ENCODE results near the gene SYN1.
A peak's percentile ranks its signal among the peaks of the same experiment; 100 is the strongest.

SYN1 gene

GRCh38 chrX:47571215-47571614 lies 48.4 kb downstream of the SYN1 start:
- no peak for DNase-seq

GRCh38 chrX:47570794-47571193 lies 48.9 kb downstream of the SYN1 start:
- no peak for DNase-seq

DNA sequence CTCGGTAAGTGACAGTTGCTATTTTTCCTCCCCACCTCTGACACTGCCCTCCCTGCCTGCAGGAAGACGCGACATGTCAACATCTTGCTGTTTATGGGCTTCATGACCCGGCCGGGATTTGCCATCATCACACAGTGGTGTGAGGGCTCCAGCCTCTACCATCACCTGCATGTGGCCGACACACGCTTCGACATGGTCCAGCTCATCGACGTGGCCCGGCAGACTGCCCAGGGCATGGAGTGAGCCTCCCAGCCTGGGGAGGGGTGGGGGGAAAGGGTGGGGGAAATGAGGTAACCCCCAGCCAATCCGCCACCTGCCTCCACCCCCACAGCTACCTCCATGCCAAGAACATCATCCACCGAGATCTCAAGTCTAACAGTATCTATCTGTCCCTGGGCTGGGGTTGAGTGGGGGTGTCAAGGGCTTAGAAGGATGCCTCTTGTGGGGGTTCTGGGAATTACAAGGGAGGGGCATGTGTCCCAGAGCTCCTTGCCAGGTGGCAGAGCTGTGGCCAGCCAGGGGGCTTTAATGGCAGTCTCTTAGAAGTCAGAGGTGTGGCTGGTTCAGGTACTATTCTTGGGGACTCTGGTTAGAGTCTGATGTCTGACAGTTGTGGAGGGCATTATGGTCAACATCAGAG lies 50.9 kb downstream of the SYN1 start:
- no peak for DNase-seq

DNA sequence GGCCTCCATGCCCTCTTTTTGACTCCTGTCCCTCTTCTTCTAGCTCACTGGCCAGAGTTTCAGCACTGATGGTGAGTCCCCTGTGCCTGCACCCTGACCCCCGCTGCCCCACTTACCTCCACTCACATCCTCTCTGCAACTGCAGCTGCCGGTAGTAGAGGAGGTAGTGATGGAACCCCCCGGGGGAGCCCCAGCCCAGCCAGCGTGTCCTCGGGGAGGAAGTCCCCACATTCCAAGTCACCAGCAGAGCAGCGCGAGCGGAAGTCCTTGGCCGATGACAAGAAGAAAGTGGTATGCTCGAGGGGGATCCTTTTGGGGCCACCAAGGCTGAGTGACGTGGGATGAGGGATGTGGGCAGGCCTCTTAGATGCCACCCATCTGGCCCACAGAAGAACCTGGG lies 52.8 kb downstream of the SYN1 start:
- DNase-seq, result no peak

DNA sequence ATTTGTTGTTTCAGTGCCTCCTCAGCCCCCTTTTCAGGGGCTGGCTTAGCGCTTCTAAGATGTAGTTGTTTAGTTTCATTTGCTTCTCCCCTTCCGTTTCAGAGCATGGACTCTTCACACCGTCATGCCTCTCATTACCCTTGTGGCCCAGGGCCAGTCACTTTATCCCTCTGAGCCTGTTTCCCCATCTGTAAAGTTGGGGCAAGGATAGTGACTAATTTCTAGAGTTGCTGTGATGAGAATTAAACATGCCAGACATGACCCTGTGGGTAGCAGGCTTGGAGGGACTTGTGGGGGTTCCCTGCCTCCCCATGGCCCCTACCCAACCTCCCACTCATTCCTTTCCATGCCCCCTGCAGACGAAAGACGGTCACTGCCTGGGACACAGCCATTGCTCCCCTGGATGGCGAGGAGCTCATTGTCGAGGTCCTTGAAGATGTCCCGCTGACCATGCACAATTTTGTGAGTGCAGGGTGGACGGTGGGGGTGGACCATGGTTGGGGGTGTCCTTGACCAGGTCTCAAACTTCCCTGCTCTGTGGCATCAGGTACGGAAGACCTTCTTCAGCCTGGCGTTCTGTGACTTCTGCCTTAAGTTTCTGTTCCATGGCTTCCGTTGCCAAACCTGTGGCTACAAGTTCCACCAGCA lies 55.1 kb downstream of the SYN1 start:
- no peak for DNase-seq

DNA sequence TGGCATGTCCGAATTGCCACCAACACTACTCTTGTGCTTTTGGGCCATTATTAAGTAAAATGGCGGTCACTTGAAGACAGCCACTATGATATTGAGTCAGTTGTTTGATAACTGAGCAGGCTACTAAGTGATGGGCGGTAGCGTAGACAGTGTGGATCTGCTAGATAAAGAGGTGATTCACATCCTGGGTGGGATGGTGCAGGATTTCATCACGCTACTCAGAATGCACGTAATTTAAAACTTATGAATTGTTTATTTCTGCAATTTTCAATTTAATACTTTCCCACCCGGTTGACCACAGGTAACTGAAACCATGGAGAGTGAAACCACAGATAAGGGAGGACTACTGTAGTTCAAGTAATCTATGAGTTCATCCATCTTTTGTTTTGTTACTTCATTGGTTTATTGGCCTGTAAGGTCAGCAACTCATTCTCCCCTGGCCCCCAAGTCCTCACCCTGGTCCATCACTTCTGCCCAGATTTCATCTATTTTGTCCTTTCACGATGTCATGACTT lies 55.8 kb downstream of the SYN1 start:
- DNase-seq, result no peak

GRCh38 chrX:47562615-47563243 lies 56.9 kb downstream of the SYN1 start:
- DNase-seq, result no peak

DNA sequence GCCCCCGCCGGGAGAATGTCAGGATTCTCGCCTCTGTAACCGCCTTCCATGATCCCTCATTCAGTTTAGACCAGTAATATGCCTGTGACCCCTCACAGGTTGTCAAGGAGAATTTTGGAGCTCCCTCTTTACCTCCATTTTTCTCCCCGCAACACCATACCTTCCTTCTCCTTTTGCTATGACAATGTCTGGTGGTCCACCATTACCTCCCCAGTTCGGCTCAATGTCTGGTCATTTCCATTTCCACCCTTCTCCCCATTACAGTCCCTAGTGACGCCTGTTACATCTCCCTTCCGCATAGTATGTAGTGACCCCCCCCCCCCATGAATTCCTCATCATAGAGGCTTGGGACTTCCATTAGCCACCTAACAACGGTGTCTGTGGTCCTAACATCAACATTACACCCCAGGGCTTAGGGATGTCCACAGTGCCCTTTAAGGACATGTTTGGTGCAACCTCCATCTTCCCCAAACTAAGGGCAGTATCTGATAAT lies 58.0 kb downstream of the SYN1 start:
- no peak for DNase-seq

DNA sequence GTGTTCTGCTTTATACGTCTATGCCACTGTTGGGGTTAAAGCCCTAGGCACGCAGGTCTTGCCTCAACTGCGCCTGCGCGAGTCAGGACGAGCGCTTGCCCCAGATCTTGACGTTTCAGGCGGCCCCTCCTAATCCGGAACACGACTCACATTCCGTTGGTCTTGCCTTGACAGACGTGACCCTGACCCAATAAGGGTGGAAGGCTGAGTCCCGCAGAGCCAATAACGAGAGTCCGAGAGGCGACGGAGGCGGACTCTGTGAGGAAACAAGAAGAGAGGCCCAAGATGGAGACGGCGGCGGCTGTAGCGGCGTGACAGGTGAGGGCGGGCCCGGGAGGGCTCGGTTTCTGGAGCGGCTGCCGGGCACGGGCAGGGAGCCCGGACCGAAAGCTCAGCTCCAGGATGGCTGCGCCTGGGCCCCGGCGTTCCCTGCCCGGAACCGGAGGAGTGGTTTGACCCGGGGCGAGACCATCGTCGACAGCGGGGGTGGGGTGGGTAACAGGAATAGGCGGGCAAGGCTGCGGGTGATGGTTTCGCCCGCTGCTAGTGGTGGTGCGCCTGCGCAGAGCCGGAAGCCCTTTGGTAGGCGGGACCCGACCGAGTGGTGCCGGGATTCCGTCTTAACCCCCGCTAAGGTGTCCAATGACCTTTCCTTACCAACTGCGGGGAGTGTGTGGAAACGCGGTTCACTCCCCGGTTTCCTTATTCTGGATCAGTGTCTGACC lies 58.6 kb downstream of the SYN1 start, which contains the start of gene ARAF:
Gene ARAF (plus strand): TSS at position 272 of the 725 bp plus-strand sequence. CDS start 1,763 bp downstream, outside the sequence.
- peak; percentile 88 to 93 for DNase-seq

DNA sequence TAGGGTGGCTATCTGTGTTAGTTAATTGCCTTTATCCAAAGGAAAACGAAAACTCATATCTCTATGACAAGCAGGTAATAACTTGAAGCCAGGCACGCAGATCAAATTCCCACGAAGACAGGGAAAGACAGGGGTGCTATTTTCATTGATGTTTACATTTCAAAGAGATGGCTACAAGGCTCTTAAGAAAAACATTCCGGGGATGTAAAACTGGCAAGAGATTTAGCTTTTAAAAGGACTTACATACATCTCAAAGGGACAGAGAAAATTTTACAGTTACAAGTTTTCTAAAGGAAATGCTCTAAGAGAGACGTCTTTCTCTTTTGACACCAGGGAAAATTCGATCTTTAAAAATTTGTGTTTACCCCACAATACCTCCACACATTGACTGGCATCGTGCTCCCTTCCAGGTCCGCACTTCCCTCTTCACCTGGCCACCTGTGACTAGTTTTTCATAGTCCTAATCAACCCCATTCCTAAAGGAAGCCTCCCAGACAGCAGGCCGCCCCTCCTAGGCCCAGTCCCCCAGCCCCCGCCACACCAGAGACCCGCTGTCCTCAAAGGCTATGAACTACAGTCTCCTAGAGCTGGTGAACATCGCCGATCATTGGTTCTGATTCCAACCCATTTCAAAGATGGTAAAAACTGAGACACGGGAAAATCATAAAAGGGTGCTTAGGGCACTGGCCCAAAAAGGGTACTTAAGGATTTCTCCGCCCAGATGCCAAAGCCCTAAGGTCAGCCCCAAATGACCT lies 59.3 kb downstream of the SYN1 start:
- DNase-seq, result no peak

DNA sequence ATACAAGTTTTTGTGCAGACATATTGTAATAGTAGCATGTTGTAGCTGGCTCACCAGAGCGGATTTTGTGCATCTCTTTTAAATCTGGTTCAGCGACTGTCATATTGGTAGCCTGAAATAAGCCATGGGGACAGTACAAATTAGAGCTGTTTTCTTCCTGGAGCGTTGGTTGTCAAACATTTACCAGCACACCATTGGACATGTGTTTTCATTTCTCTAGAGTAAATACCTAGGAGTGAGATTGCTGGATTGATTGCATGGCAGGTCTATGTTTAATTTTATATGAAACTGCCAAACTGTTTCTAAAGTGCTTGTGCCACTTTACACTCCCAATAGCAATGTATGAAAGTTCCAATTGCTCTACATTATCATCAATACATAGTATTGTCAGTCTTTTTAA lies 61.2 kb downstream of the SYN1 start:
- DNase-seq, result no peak

DNA sequence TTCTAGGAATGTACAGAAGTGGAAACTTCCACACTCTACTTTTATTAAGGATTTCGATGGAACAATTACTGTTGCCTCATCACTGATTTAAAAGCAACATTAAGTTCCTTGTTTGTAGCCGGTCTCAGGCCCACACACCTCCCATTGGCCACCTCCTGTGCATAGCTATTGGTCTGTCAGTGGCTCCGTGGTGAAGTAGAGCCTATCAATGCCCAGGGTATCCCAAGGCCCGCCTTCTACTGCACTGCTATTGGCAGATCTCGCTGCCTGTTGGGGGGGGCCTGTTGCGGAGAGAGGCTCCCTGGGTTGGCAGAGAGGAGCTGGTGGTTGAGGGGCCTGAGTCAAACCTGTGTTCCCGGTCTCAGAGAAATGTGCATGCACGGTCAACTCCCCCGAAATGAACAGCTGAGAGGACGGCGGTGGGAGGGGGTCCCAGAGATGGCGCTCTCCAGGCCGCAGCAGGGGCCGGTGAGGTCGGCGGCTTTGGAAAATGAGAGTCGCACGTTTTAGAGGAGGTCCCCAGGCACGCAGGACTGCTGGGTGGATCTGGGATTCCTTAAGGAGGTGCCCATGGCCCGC lies 63.5 kb downstream of the SYN1 start:
- DNase-seq, result no peak

DNA sequence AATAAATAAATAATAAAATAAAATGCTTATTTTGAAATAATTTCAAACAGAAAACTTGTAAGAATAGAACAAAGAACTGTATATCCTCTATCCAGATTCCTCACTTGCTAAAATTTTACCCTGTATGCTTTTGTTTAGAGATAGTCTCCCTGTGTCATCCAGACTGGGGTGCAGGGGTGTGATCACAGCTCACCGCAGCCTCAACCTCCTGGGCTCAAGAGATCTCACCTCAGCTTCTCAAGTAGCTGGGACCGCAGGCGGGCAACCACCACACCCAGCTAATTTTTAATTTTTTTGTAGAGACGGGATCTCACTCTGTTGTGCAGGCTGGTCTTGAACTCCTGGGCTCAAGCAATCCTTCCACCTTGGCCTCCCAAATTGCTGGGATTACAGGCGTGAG lies 76.2 kb downstream of the SYN1 start:
- no peak for DNase-seq

DNA sequence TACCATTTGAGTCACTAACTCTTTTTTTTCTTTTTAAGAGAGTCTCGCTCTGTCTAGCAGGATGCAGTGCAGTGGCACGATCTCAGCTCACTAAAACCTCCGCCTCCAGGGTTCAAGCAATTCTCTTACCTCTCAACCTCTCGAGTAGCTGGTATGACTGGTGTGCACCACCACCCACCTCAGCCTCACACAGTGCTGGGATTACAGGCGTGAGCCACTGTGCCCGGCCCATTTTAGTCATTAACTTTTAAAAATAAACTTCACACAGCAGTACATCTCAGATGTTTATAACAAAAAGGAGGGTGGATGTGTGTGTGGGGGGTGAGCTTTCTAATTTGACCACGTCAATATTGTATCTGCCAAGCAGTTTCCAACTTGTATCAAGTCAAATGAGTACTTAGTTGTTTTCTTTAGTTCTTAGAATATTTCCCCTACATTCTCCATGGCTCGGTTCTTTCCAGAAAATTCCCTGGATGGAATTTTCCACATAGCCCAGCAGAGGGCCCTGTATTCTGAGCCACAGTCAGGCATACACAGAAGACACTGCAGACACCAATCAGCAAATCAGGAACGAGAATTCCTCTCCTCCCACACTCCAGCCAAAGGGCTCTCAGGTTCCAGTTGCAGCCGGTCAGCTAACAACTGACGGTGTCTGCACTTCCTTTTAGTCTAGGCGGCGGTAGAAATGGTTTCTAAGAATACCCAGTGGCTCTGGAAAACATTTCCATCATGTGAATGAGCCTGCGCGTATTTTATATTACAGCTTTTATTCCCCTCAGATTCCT lies 78.7 kb downstream of the SYN1 start:
- DNase-seq, result peak; percentile 38 to 42

DNA sequence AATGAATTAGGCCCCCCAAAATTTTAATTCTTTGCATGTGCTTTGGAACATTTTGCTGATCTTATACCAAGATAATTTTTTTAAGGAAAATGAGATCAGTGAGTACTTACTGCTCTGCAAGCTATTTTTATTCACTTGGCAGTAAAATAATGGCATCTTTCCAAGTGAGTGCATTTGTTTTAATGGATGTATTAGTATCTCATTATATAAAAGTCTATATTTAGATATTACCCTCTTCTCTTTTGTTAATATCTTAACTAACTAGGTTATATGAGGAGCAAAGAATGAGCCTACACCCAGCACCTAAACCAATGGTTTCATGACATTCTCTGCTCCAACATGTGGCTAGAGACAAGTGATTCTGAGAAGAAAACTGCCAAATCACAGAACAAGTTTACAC lies 79.8 kb downstream of the SYN1 start:
- DNase-seq, result no peak

DNA sequence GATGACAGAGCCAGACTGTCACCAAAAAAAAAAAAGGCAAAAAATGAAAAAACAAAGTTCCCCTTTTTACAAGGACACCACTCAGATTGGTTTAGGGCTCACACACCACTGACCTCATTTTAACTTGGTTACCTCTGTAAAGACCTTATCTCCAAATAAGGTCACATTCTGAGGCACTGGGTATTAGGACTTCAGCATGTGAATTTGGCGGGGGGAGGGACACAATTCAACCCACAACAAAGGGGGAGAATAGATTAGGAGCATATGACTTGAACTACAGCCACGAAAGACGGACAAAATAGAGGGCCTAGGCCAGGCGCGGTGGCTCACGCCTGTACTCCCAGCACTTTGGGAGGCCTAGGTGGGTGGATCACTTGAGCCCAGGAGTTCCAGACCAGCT lies 89.6 kb downstream of the SYN1 start:
- DNase-seq, result no peak

DNA sequence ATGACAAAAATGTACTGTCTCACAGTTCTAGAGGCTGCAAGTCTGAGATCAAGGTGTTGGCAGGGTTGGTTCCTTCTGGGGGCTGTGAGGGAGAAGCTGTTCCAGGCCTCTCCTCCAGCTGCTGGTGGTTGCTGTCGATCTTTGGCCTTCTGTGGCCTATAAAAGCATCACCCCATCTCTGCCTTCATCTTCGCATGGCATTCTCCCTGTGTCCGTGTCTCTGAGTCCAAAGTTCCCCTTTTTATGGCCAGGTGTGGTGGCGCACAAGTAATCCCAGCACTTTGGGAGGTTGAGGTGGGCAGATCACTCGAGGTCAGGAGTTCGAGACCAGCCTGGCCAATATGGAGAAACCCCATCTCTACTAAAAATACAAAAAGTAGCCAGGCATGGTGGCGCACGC lies 90.1 kb downstream of the SYN1 start:
- DNase-seq, result no peak

- no peak for DNase-seq
Observed at GRCh38 chrX:47523713-47524166, 95.9 kb downstream of the SYN1 start.

- DNase-seq, result peak; percentile 34 to 54
Observed at GRCh38 chrX:47523297-47523696, 96.4 kb downstream of the SYN1 start.
